Fibroblast of the aortic adventitia (primary cell): ENCODE data around the gene CFAP410. TPM values are rescaled to one million over a fixed set of nuclear protein-coding genes. Genes with fewer than 3 reads are reported as not detected.
"Not testable (repeated sequence)": the region's sequence is repeated elsewhere in the genome, so short reads cannot be mapped to it uniquely, and the experiment has no call there.

Source experiments
- DNase-seq: peaks from one replicate; pipeline ENCODE4 v3.0.0-alpha.2; 2010; ENCODE audit warnings: low read depth
- H3K4me3 ChIP-seq: 2 replicates; pipeline ENCODE4 v1.5.1; 2011; ENCODE audit warnings: low read depth, mild to moderate bottlenecking, control low read depth, low read length, moderate library complexity
- CTCF ChIP-seq: IDR thresholded peaks from 2 replicates; pipeline ENCODE4 v1.5.1; 2011; ENCODE audit warnings: mild to moderate bottlenecking, low read length, control low read depth, inconsistent platforms; ENCODE audit not compliant: insufficient read depth
- total RNA-seq: library from RNA; depleted of rRNA; stranded (reverse); fragments of >200 nt; gene quantifications from 2 replicates; pipeline ENCODE4 v1.2.3, GENCODE V29; 2012; ENCODE audit warnings: low replicate concordance

The CFAP410 gene
- total RNA-seq, 1 donor = 9.4 TPM

GRCh38 chr21:44310628-44311507 lies 28.3 kb downstream of the CFAP410 start:
- no peak for TF ChIP-seq CTCF
- H3K4me3 ChIP-seq = no peak overlapping the region
- DNase-seq = no peak

- no peak overlapping the region for H3K4me3 ChIP-seq
- peak; percentile 9 for DNase-seq
- no peak for TF ChIP-seq CTCF
Measured at GRCh38 chr21:44306936-44307704, 32.1 kb downstream of the CFAP410 start.

DNA sequence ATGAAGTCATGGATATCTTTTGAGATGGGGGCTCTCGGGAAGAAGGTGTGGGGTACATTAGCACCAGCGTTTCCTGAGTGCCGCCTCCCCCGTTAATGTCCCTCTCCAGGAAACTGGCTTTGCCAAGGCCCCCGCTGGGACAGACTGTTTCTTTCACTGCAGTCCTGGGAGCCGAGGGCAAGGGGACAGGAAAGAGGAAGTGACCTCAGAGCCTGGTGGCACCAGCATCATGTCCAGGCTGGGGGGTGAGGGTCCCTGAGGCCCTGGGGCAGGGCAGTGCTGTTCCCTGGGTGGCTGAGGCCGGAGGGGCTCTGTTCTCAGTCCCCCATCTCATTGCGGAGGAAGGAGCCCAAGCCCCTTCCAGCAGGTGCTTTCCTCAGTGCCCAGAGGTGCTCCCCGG lies 33.5 kb downstream of the CFAP410 start:
- no peak for DNase-seq
- no peak overlapping the region for H3K4me3 ChIP-seq
- TF ChIP-seq CTCF = no peak

- peak; percentile 68 for TF ChIP-seq CTCF
- H3K4me3 ChIP-seq = no peak overlapping the region
- DNase-seq = peak; percentile 46
Measured at GRCh38 chr21:44304877-44305293, 34.3 kb downstream of the CFAP410 start.

- no peak for DNase-seq
- no peak for TF ChIP-seq CTCF
Measured at GRCh38 chr21:44304011-44304616, 35.1 kb downstream of the CFAP410 start.

GRCh38 chr21:44303490-44303981 lies 35.7 kb downstream of the CFAP410 start:
- no peak for TF ChIP-seq CTCF
- no peak for DNase-seq
- H3K4me3 ChIP-seq = no peak overlapping the region

More at GRCh38 chr21:44304011-44304616, 35.1 kb downstream of the CFAP410 start:
- H3K4me3 ChIP-seq = no peak overlapping the region

- not testable (repeated sequence) for DNase-seq, H3K4me3 ChIP-seq
Measured at GRCh38 chr21:44302573-44303401, 36.4 kb downstream of the CFAP410 start.
